ENCODE measurements around the gene SUPT6H.

- TF ChIP-seq CTCF (conservative IDR thresholded peaks at IDR 0.05 in 1 of 2, IDR thresholded peaks at IDR 0.05 in 1 of 2; ENCODE audit: low read depth in 1 of 2, low read length in 2 of 2) = no peak
- TF ChIP-seq EZH2 (IDR thresholded peaks at IDR 0.05; ENCODE audit: low read length, missing control alignments) = no peak
Observed at GRCh38 chr17:28740406-28741357, 78.7 kb downstream of the SUPT6H start.
